ENCODE measurements around the gene DBN1. TPM values are rescaled to one million over a fixed set of nuclear protein-coding genes. Genes with fewer than 3 reads are reported as not detected.

Gene DBN1
- 1,261 TPM for total RNA-seq (ENCODE audit: unreplicated experiment)
- long read RNA-seq, transcript DBN1-202 (14 exons, 2,995 nt) = major isoform, 387 of 479 reads
- long read RNA-seq, partial matches to known transcripts = 37 of 479 reads
- long read RNA-seq, other reads (novel, unspliced or antisense) = 55 of 479 reads

DNA sequence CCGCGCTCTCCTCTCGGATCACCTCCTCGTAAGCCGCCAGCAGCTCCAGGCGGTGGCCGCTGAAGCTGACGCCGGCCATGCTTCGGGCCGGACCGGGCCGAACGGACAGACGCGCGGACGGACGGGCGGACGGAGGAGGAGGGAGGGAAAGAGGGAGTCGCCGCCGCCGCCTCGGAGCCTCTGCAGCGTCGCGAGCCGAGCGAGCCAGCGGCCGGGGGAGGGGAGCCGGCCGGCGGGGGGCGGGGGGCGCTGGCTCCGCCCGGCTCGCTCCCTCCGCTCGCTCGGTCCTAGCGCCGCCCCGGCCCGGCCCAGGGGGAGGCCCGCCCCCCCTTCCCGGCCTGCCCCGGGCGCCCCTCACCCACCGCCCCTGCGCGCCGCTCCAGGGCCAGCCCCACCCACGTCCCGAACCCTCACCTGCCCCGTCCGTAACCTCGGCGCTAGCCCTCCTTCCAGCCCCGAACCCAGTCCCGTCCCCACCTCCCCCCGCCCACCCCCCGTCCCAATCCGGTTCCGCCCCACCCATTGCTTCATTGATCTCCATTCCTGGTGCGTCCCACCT lies at the start of gene DBN1:
Gene DBN1 (minus strand): TSS at position 192 of the 559 bp plus-strand sequence. CDS start 113 bp downstream, at position 79.
- peak; percentile 81 for DNase-seq

DNA sequence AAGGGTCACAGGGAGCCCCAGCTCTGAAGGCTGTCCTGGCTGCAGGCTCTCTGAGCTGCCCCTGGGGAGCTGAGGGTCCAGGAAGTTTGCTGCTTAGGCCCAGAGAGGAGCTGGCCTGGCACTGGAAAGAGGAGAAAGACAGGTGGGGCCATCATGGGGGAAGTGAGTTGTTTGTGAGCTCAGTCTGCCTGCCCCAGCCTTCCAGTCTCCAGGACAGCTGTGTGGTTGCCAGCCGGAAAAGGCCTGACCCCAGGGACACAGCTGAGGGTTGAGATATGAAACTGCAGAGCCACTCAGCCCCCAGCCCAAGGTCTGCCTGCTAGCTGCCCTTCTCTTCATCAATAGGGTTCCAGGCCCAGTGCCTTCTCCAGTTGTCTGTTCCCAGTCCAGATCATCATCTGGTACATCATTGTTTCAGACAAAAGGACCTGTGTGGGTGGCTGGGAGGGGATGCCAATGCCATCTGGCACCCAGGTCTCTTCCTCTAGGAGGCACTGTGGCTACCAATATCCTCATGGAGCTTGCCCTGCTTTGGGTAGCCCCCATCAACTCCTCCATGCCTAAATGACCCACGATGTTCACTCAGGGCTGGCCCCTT lies 47.6 kb upstream of the DBN1 start:
- no peak overlapping the region for H3K4me3 Mint-ChIP-seq (ENCODE audit: unreplicated experiment)
- peaks cover 17% of the 10 kb centered on the region for H3K27me3 Mint-ChIP-seq (ENCODE audit: unreplicated experiment)
- H3K27ac Mint-ChIP-seq (ENCODE audit: unreplicated experiment) = peak overlapping the region; percentile 38
- TF ChIP-seq, protein P1, sequence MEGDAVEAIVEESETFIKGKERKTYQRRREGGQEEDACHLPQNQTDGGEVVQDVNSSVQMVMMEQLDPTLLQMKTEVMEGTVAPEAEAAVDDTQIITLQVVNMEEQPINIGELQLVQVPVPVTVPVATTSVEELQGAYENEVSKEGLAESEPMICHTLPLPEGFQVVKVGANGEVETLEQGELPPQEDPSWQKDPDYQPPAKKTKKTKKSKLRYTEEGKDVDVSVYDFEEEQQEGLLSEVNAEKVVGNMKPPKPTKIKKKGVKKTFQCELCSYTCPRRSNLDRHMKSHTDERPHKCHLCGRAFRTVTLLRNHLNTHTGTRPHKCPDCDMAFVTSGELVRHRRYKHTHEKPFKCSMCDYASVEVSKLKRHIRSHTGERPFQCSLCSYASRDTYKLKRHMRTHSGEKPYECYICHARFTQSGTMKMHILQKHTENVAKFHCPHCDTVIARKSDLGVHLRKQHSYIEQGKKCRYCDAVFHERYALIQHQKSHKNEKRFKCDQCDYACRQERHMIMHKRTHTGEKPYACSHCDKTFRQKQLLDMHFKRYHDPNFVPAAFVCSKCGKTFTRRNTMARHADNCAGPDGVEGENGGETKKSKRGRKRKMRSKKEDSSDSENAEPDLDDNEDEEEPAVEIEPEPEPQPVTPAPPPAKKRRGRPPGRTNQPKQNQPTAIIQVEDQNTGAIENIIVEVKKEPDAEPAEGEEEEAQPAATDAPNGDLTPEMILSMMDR (IDR thresholded peaks at IDR 0.05; ENCODE audit: partially characterized antibody, unreplicated experiment) = no peak
- H3K9me3 Mint-ChIP-seq (ENCODE audit: unreplicated experiment) = peaks cover 12% of the 10 kb centered on the region
- H3K4me1 Mint-ChIP-seq (ENCODE audit: low read depth, unreplicated experiment) = peaks cover 5% of the 10 kb centered on the region
- no peak for DNase-seq
- peaks cover 4% of the 10 kb centered on the region for H3K36me3 Mint-ChIP-seq (ENCODE audit: unreplicated experiment)

More for the DNA sequence above, at the start of gene DBN1:
- H3K27me3 Mint-ChIP-seq (ENCODE audit: unreplicated experiment) = peaks cover 59% of the 10 kb centered on the region
- H3K36me3 Mint-ChIP-seq (ENCODE audit: unreplicated experiment) = no peaks in the 10 kb centered on the region
- H3K4me3 Mint-ChIP-seq (ENCODE audit: unreplicated experiment) = peak within 1 kb of the TSS; percentile 80
- TF ChIP-seq, protein P1 (IDR thresholded peaks at IDR 0.05; ENCODE audit: partially characterized antibody, unreplicated experiment) = no peak
- peaks cover 47% of the 10 kb centered on the region for H3K4me1 Mint-ChIP-seq (ENCODE audit: low read depth, unreplicated experiment)
- H3K27ac Mint-ChIP-seq (ENCODE audit: unreplicated experiment) = peak within 1 kb of the TSS; percentile 95
- peaks cover 50% of the 10 kb centered on the region for H3K9me3 Mint-ChIP-seq (ENCODE audit: unreplicated experiment)

DNA sequence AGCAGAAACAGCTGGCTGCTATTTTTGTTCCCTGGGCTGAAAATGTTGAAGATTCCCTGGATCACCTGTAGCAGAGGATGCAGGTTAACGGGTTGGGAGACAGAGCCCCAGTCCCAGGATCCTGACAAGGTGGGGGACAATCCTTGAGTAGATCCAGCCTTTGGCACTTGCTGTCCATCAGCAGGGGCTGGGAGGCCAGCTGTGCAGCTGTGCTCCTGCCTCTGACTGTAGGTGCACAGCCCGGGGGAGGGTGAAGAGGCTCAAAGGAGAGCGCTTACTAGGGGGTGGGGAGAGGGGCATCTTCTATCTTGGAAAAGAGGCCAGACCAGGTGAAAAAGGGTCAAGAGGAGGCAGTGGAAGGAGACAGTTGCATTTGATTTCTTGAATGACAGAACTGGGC lies 46.8 kb upstream of the DBN1 start:
- TF ChIP-seq, protein P1 (IDR thresholded peaks at IDR 0.05; ENCODE audit: partially characterized antibody, unreplicated experiment) = no peak
- Mint-ChIP-seq H3K9me3 (ENCODE audit: unreplicated experiment) (peaks cover 16% of the 10 kb centered on the region), H3K27me3 (ENCODE audit: unreplicated experiment) (peaks cover 20% of the 10 kb centered on the region), H3K36me3 (ENCODE audit: unreplicated experiment) (peaks cover 4% of the 10 kb centered on the region), H3K27ac (ENCODE audit: unreplicated experiment) (peak overlapping the region; percentile 56), H3K4me3 (ENCODE audit: unreplicated experiment) (no peak overlapping the region), H3K4me1 (ENCODE audit: low read depth, unreplicated experiment) (peaks cover 10% of the 10 kb centered on the region)
- no peak for DNase-seq

DNA sequence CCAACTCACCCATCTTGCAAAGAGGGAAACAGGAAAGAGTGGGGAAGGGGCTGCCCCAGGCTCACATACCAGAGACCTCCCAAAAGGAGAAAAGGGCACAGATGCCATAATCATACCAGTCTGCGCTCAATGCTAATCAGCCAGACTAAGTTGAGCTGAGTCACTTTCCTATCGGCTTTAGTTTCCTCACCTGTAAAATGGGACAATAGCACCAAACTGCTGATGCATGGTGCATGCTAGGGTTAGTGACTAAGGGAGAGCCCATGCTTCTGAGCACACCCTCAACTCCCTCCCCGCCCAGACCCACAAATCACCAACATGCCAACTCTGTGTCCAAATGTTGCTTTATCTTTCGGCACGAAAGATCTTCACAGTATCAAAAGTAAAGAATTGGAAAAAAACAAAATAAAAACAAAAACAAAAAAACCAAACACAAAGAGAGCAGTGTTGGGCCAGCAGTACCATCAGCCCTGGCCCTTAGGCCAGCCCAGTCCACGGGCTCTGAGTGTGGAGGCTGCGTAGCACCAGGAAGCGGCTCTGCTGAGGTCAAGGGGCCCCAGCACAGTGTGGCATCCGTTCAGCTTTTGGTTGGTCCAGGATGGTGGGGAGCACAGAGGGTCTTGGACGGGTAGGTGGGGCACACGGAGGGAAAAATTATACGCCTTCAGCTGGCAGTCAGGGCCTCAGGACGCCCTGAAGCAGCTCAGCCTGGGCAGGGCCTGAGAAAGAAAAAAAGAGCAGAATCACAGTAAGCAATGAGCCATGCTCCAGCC lies 46.2 kb upstream of the DBN1 start:
- H3K4me1 Mint-ChIP-seq (ENCODE audit: low read depth, unreplicated experiment) = peaks cover 12% of the 10 kb centered on the region
- DNase-seq = no peak
- TF ChIP-seq, protein P1 (IDR thresholded peaks at IDR 0.05; ENCODE audit: partially characterized antibody, unreplicated experiment) = no peak
- H3K27me3 Mint-ChIP-seq (ENCODE audit: unreplicated experiment) = peaks cover 22% of the 10 kb centered on the region
- peaks cover 4% of the 10 kb centered on the region for H3K36me3 Mint-ChIP-seq (ENCODE audit: unreplicated experiment)
- H3K27ac Mint-ChIP-seq (ENCODE audit: unreplicated experiment) = no peak overlapping the region
- peaks cover 20% of the 10 kb centered on the region for H3K9me3 Mint-ChIP-seq (ENCODE audit: unreplicated experiment)
- H3K4me3 Mint-ChIP-seq (ENCODE audit: unreplicated experiment) = no peak overlapping the region
